Esophagus squamous epithelium (tissue), 4 donors: ENCODE measurements around the gene CAMTA1.

ENCODE experiments used
- POLR2A ChIP-seq, 4 donors: fragments of 450-650 bp; IDR thresholded peaks; one replicate each; pipeline ENCODE4 v1.6.1; 2017; ENCODE audit warnings: antibody characterized with exemption in 4 of 4, mild to moderate bottlenecking in 4 of 4, moderate library complexity in 3 of 4
- TF ChIP-seq, protein P1 (sequence below), 6 experiments: fragments of 450-650 bp in 4 of 6; fragments of 200-600 bp in 2 of 6; sonication (generic) in 2 of 6; IDR thresholded peaks; one replicate each; pipeline ENCODE4 v1.5.1; 2016 to 2019; ENCODE audit warnings: antibody characterized with exemption in 6 of 6, mild to moderate bottlenecking in 4 of 6, moderate library complexity in 4 of 6

DNA sequence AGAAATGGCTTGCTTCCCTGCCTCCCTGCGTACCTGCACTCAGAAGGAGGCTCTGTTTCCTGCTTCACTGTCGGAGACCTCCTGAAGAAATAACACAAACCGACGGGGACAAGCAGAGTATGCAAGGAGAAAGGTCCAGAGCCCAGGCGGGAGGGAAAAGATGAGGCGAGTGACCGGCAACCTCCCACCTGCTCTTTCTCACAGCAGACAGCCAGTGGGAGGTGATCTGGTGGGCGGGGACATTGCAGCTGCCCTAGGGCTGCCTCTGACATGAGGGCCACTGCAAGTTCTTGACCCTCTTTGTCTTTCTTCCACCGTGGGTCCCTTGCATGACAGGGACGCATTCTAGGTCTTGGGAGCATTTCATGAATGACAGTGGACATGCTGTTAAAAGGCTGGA, 368.2 kb downstream of the CAMTA1 start:
- no peak for TF ChIP-seq POLR2A (IDR thresholded peaks at IDR 0.05)
- TF ChIP-seq, protein P1, sequence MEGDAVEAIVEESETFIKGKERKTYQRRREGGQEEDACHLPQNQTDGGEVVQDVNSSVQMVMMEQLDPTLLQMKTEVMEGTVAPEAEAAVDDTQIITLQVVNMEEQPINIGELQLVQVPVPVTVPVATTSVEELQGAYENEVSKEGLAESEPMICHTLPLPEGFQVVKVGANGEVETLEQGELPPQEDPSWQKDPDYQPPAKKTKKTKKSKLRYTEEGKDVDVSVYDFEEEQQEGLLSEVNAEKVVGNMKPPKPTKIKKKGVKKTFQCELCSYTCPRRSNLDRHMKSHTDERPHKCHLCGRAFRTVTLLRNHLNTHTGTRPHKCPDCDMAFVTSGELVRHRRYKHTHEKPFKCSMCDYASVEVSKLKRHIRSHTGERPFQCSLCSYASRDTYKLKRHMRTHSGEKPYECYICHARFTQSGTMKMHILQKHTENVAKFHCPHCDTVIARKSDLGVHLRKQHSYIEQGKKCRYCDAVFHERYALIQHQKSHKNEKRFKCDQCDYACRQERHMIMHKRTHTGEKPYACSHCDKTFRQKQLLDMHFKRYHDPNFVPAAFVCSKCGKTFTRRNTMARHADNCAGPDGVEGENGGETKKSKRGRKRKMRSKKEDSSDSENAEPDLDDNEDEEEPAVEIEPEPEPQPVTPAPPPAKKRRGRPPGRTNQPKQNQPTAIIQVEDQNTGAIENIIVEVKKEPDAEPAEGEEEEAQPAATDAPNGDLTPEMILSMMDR (IDR thresholded peaks at IDR 0.05): no peak
